ENCODE measurements around the gene DPYSL4.

DNA sequence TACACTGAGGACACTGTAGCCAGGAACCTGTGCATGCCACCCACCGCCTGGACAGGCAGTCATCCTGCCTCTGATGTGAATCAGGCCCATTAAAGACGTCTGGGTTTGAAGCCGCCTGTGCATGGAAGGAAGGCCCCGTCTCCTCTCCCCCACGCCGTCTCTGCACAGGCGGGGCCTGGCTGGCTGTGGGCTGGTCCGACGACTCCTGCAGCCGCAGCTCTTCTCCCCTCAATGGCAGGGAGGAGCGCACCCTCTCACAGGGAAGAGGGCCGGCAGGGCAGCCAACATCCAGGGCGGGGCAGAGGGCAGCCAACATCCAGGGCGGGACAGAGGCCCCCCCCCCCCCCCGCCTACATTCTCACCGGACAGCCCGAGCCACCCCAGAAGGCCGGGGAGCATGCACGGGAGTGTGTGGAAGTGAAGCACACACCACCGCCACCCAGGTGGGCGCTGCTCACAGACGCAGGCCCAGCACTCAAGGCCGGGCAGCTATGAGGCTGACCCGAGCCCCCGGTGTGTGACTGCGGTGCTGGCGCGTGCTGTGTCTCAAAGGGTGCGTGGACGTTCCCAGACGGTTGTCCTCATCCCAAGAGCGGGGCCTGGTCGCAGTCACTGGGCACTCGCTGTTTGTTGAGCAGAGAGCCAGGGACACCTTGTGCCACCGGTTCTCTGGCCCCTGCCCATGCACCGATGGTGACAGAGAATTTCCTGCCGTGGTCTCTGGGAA lies 19.1 kb downstream of the DPYSL4 start:
- no peak for TF ChIP-seq SUZ12 (IDR thresholded peaks at IDR 0.05; ENCODE audit: extremely low read depth, insufficient read depth, insufficient read length)
- TF ChIP-seq YY1 (IDR thresholded peaks at IDR 0.05; ENCODE audit: insufficient read depth, insufficient read length): no peak
- no peak for TF ChIP-seq ZNF274 (IDR thresholded peaks at IDR 0.05; ENCODE audit: low read depth, low read length)
